HG03103 (cell line): ENCODE data around the gene HOXB6.

ENCODE experiments used
- ATAC-seq: cut with Tn5 transposase; IDR thresholded peaks from one replicate; pipeline ENCODE4 v1.9.1; 2021; ENCODE audit warnings: low read depth; ENCODE audit not compliant: unreplicated experiment

Gene HOXB6

GRCh38 chr17:48611213-48611612 is 6.4 kb upstream of the HOXB6 start:
- no peak for ATAC-seq

GRCh38 chr17:48610282-48611211 is 5.8 kb upstream of the HOXB6 start, which contains the start of gene HOXB7:
TSS of gene HOXB7 (minus strand) at chr17:48611017. CDS start at chr17:48610918, 99 bp downstream.
- ATAC-seq = no peak

GRCh38 chr17:48609759-48610281 is 5.0 kb upstream of the HOXB6 start:
- no peak for ATAC-seq

- no peak for ATAC-seq
These were observed 4.2 kb upstream of the HOXB6 start for GRCh38 chr17:48609033-48609432.

GRCh38 chr17:48608494-48608834 is 3.7 kb upstream of the HOXB6 start:
- ATAC-seq = no peak

GRCh38 chr17:48606892-48607614 is 2.3 kb upstream of the HOXB6 start:
- no peak for ATAC-seq

- ATAC-seq = no peak
These were observed 1.5 kb upstream of the HOXB6 start for GRCh38 chr17:48605991-48606891.

GRCh38 chr17:48605409-48605919 is 678 bp upstream of the HOXB6 start:
- ATAC-seq = no peak

- ATAC-seq = no peak
These were observed 622 bp downstream of the HOXB6 start for GRCh38 chr17:48603959-48604769.

- ATAC-seq = no peak
These were observed 3.0 kb downstream of the HOXB6 start for GRCh38 chr17:48601539-48602425.

GRCh38 chr17:48601207-48601538 is 3.6 kb downstream of the HOXB6 start:
- ATAC-seq = no peak

- ATAC-seq = no peak
These were observed 4.3 kb downstream of the HOXB6 start for GRCh38 chr17:48600244-48601098.

- no peak for ATAC-seq
These were observed 5.4 kb downstream of the HOXB6 start for GRCh38 chr17:48599354-48599753.

- no peak for ATAC-seq
These were observed 6.0 kb downstream of the HOXB6 start for GRCh38 chr17:48598736-48599135.

- no peak for ATAC-seq
These were observed 6.8 kb downstream of the HOXB6 start for GRCh38 chr17:48597778-48598631.

- ATAC-seq = no peak
These were observed 7.3 kb downstream of the HOXB6 start for GRCh38 chr17:48597528-48597777.
